Common myeloid progenitor, CD34-positive (primary cell): ENCODE results near the gene CELF2.

Experiments
- CTCF ChIA-PET: fragments of 350-600 bp; sonication (Branson Sonifier 250); formaldehyde crosslinking; loops from one replicate; lab custom pipeline; 2021; ENCODE audit warnings: antibody characterized with exemption; lab: Charles Lee
- POLR2A ChIA-PET: fragments of 350-600 bp; sonication (Branson Sonifier 250); formaldehyde crosslinking; loops from one replicate; lab custom pipeline; 2021; ENCODE audit warnings: antibody characterized with exemption; lab: Charles Lee
- DNase-seq, 3 donors: peaks; one replicate each; pipeline versions ENCODE4 v3.0.0 to v3.0.0-alpha.2; 2013
- H3K27ac ChIP-seq, 2 experiments: 1 replicate in 1 of 2; 2 replicates in 1 of 2; pipeline ENCODE4 v1.7.0; 2013; ENCODE audit warnings: inconsistent platforms in 2 of 2, low read length in 2 of 2, mild to moderate bottlenecking in 2 of 2, low read depth in 1 of 2, moderate library complexity in 1 of 2; ENCODE audit not compliant: severe bottlenecking in 2 of 2, insufficient read depth in 1 of 2, poor library complexity in 1 of 2
- H3K27me3 ChIP-seq, 5 experiments: replicated peaks in 2 of 5; 1 replicate in 3 of 5; 2 replicates in 2 of 5; pipeline versions ENCODE4 v1.6.1 to v1.7.0; 2013; ENCODE audit warnings: low read length in 4 of 5, mild to moderate bottlenecking in 2 of 5, moderate library complexity in 2 of 5, inconsistent platforms in 1 of 5; ENCODE audit not compliant: insufficient read depth in 5 of 5, control insufficient read depth in 4 of 5
- H3K36me3 ChIP-seq, 4 experiments: 1 replicate in 2 of 4; 2 replicates in 2 of 4; pipeline versions ENCODE4 v1.6.1 to v1.7.0; 2013; ENCODE audit warnings: low read length in 3 of 4, control low read depth in 1 of 4, mild to moderate bottlenecking in 1 of 4; ENCODE audit not compliant: control insufficient read depth in 4 of 4, insufficient read depth in 4 of 4
- H3K4me1 ChIP-seq, 4 experiments: 1 replicate in 3 of 4; 2 replicates in 1 of 4; pipeline versions ENCODE4 v1.6.1 to v1.7.1; 2013; ENCODE audit warnings: low read length in 3 of 4, mild to moderate bottlenecking in 3 of 4, control low read depth in 1 of 4, inconsistent platforms in 1 of 4, moderate library complexity in 1 of 4; ENCODE audit not compliant: control insufficient read depth in 4 of 4, insufficient read depth in 4 of 4; ENCODE audit errors: control extremely low read depth in 1 of 4
- H3K4me3 ChIP-seq, 7 experiments: 1 replicate in 4 of 7; 2 replicates in 3 of 7; pipeline versions ENCODE4 v1.5.1 to v1.7.0; 2013; ENCODE audit warnings: mild to moderate bottlenecking in 7 of 7, low read length in 6 of 7, moderate library complexity in 6 of 7, inconsistent platforms in 2 of 7, low read depth in 2 of 7, control low read depth in 1 of 7; ENCODE audit not compliant: insufficient read depth in 4 of 7, control insufficient read depth in 1 of 7; ENCODE audit errors: extremely low read depth in 1 of 7
- H3K9me3 ChIP-seq, 5 experiments: 1 replicate in 4 of 5; 2 replicates in 1 of 5; pipeline versions ENCODE4 v1.6.1 to v1.7.1; 2013; ENCODE audit warnings: low read length in 4 of 5, mild to moderate bottlenecking in 2 of 5, inconsistent platforms in 1 of 5, low read depth in 1 of 5, moderate library complexity in 1 of 5; ENCODE audit not compliant: control insufficient read depth in 4 of 5, insufficient read depth in 2 of 5; ENCODE audit errors: control extremely low read depth in 1 of 5
- WGBS: methylation state at CpG from one replicate; pipeline ENCODE4 v1.1.5; 2013; ENCODE audit not compliant: insufficient coverage; 5-methylcytosine and 5-hydroxymethylcytosine counted together

CELF2 gene

GRCh38 chr10:11110539-11110938 is 92.9 kb downstream of the CELF2 start:
- peaks cover 0 to 9% (median 4%) of the 10 kb centered on the region in 5 experiments for H3K9me3 ChIP-seq
- H3K36me3 ChIP-seq = no peaks in the 10 kb centered on the region
- H3K4me1 ChIP-seq = peaks cover 7 to 17% (median 10%) of the 10 kb centered on the region in 4 experiments
- DNase-seq = no peak
- no peak overlapping the region for H3K27ac ChIP-seq
- WGBS = 96% methylated on average over 3 of the region's 6 CpGs
- CTCF ChIA-PET = interaction anchor here (0.7 to 5.2 kb wide), 7 partner anchors 8 to 160 kb away, joined by 3 to 42 read pairs (median 5); no protein-coding TSS in a partner anchor
- H3K4me3 ChIP-seq = no peak overlapping the region
- POLR2A ChIA-PET = interaction anchor here (1.6 kb wide), 1 partner anchor 54 kb away, joined by 6 read pairs; no protein-coding TSS in a partner anchor
- H3K27me3 ChIP-seq = no peaks in the 10 kb centered on the region

GRCh38 chr10:11111490-11111889 is 93.8 kb downstream of the CELF2 start:
- no peak for DNase-seq
- Histone ChIP-seq H3K27me3 (no peaks in the 10 kb centered on the region), H3K4me1 (peaks cover 7 to 17% (median 10%) of the 10 kb centered on the region in 4 experiments), H3K36me3 (no peaks in the 10 kb centered on the region), H3K9me3 (peaks cover 0 to 9% (median 4%) of the 10 kb centered on the region in 5 experiments), H3K27ac (no peak overlapping the region), H3K4me3 (no peak overlapping the region)
- ChIA-PET POLR2A (interaction anchor here (0.7 to 1.6 kb wide), 2 partner anchors 53 to 99 kb away, joined by 4 to 6 read pairs; no protein-coding TSS in a partner anchor), CTCF (interaction anchor here (0.8 to 5.2 kb wide), 14 partner anchors 9 to 161 kb away, joined by 3 to 42 read pairs (median 6); no protein-coding TSS in a partner anchor)
- whole genome bisulfite sequencing = 96% methylated on average over 5 of the region's 8 CpGs

- ChIA-PET CTCF (interaction anchor here (1.1 to 5.2 kb wide), 16 partner anchors 8 to 358 kb away, joined by 3 to 42 read pairs (median 6); no protein-coding TSS in a partner anchor), POLR2A (interaction anchor here (1.9 kb wide), 1 partner anchor 66 kb away, joined by 6 read pairs; no protein-coding TSS in a partner anchor)
- no peak for DNase-seq
- no peaks in the 10 kb centered on the region for H3K27me3 ChIP-seq
- H3K27ac ChIP-seq = no peak overlapping the region
- no peak overlapping the region for H3K4me3 ChIP-seq
- H3K9me3 ChIP-seq = peaks cover 0 to 9% (median 4%) of the 10 kb centered on the region in 5 experiments
- H3K36me3 ChIP-seq = no peaks in the 10 kb centered on the region
- H3K4me1 ChIP-seq = peaks cover 7 to 17% (median 10%) of the 10 kb centered on the region in 4 experiments
- WGBS = 91% methylated on average over 11 of the region's 11 CpGs
Observed at GRCh38 chr10:11112718-11113117, 95.0 kb downstream of the CELF2 start.

DNA sequence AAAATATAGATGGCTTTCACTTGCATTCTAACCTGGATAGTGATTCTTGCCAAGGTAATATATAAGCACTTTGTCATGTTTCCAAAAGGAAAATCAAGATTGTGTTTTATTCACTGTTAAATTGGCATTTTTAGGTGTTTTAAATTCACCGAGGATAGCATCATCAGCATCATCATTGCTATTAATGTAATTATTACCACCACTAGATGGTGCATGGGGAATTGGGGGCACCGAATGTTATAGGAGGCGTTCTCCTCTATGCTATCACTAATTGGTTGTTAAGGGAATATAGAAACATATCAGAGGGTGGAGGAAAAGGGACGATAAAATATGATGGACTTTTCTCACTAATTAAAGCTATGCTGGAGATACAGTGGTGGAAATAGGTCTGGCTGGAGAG is 95.5 kb downstream of the CELF2 start:
- Histone ChIP-seq H3K4me1 (peaks cover 7 to 17% (median 10%) of the 10 kb centered on the region in 4 experiments), H3K36me3 (no peaks in the 10 kb centered on the region), H3K27ac (no peak overlapping the region), H3K9me3 (peaks cover 0 to 9% (median 4%) of the 10 kb centered on the region in 5 experiments), H3K27me3 (no peaks in the 10 kb centered on the region), H3K4me3 (peak overlapping the region in 2 of 7 experiments; percentile 28 to 35)
- CTCF ChIA-PET = interaction anchor here (0.7 to 5.2 kb wide), 20 partner anchors 8 to 357 kb away, joined by 3 to 42 read pairs (median 5); no protein-coding TSS in a partner anchor
- no CpG with 5 or more reads among the region's 4 CpGs for WGBS
- DNase-seq = peak; percentile 63 to 77 (median 76)
- POLR2A ChIA-PET = interaction anchor here (0.9 to 1.9 kb wide), 3 partner anchors 53 to 97 kb away, joined by 3 to 6 read pairs (median 3); no protein-coding TSS in a partner anchor

DNA sequence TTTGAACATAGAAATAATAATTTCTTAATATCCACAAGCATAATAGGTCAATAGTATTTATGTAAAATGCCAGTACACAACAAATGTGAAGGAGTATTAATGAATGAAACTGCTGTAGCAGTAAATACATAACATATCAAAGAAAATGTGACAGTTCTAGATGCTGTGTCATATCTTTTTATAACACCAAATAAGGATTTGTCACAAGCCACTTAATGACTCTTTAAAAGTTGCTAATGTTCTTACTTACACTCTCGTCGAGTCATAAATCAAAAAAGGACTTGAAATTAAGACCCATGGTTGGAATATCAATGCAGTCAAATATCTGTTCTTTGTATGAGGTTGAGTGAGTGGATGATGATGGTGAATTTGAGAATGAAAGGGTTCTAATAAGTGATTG is 96.6 kb downstream of the CELF2 start:
- WGBS = 83% methylated on average over 2 of the region's 2 CpGs
- H3K27me3 ChIP-seq = no peaks in the 10 kb centered on the region
- H3K9me3 ChIP-seq = peaks cover 0 to 6% (median 4%) of the 10 kb centered on the region in 5 experiments
- no peak overlapping the region for H3K4me3 ChIP-seq
- H3K27ac ChIP-seq = no peak overlapping the region
- H3K4me1 ChIP-seq = peaks cover 7 to 17% (median 10%) of the 10 kb centered on the region in 4 experiments
- ChIA-PET POLR2A (interaction anchor here (0.7 to 1.9 kb wide), 2 partner anchors 27 to 64 kb away, joined by 3 to 6 read pairs; no protein-coding TSS in a partner anchor), CTCF (interaction anchor here (0.9 to 5.2 kb wide), 9 partner anchors 9 to 114 kb away, joined by 3 to 42 read pairs (median 5); no protein-coding TSS in a partner anchor)
- peak in 2 of 3 donors; percentile 40 to 54 for DNase-seq
- H3K36me3 ChIP-seq = no peaks in the 10 kb centered on the region

DNA sequence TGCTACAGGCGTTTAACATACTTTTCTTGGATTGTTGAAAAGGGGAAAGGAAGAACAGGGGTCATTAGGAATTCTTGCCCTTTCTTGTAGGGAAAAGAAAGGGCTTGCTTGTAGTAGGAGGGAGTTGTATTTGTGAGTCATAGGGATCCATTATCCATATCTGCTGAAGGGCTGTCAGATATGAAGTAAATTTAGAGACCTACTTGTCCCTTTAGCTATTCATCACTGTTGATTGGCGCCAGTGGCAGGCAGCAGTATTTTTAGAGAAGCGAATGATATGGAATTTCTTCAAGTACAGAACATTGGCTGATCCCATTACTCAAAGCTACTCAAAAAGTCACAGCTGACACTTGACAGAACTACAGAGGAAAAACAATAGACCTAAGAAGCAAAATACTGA is 97.7 kb downstream of the CELF2 start:
- ChIA-PET CTCF (interaction anchor here (0.6 to 5.2 kb wide), 5 partner anchors 26 to 102 kb away, joined by 3 to 42 read pairs (median 3); no protein-coding TSS in a partner anchor), POLR2A (interaction anchor here (1.0 kb wide), 1 partner anchor 50 kb away, joined by 5 read pairs; no protein-coding TSS in a partner anchor)
- DNase-seq = no peak
- Histone ChIP-seq H3K4me1 (peaks cover 7 to 17% (median 10%) of the 10 kb centered on the region in 4 experiments), H3K9me3 (no peaks in the 10 kb centered on the region), H3K27ac (no peak overlapping the region), H3K36me3 (no peaks in the 10 kb centered on the region), H3K27me3 (no peaks in the 10 kb centered on the region), H3K4me3 (no peak overlapping the region)
- WGBS = 83% methylated on average over 2 of the region's 3 CpGs
